Effector memory CD4-positive, alpha-beta T cell (primary cell): ENCODE measurements around the gene NHSL2.
"Not testable (repeated sequence)": the region's sequence is repeated elsewhere in the genome, so short reads cannot be mapped to it uniquely, and the experiment has no call there.

Experiments used
- DNase-seq, 3 donors: peaks; one replicate each; pipeline ENCODE4 v3.0.0-alpha.2; 2020
- H3K27ac ChIP-seq: 2 replicates; pipeline ENCODE4 v1.7.0; 2013; ENCODE audit warnings: mild to moderate bottlenecking, low read length, moderate library complexity; ENCODE audit not compliant: insufficient read depth, poor library complexity, severe bottlenecking
- H3K27me3 ChIP-seq: replicated peaks from 2 replicates; pipeline ENCODE4 v1.7.0; 2013; ENCODE audit warnings: mild to moderate bottlenecking, low read length; ENCODE audit not compliant: insufficient read depth, control insufficient read depth, poor library complexity, severe bottlenecking
- H3K36me3 ChIP-seq: 2 replicates; pipeline ENCODE4 v1.7.0; 2013; ENCODE audit warnings: mild to moderate bottlenecking, low read length, moderate library complexity; ENCODE audit not compliant: control insufficient read depth, insufficient read depth
- H3K4me1 ChIP-seq: 2 replicates; pipeline ENCODE4 v1.7.0; 2013; ENCODE audit warnings: low read length, mild to moderate bottlenecking; ENCODE audit not compliant: control insufficient read depth, insufficient read depth, poor library complexity, severe bottlenecking
- H3K4me3 ChIP-seq: 2 replicates; pipeline ENCODE4 v1.7.0; 2013; ENCODE audit warnings: low read length, low read depth, mild to moderate bottlenecking; ENCODE audit not compliant: insufficient read depth, poor library complexity, severe bottlenecking
- H3K9me3 ChIP-seq: 2 replicates; pipeline ENCODE4 v1.7.0; 2013; ENCODE audit warnings: mild to moderate bottlenecking, low read length, moderate library complexity; ENCODE audit not compliant: control insufficient read depth

NHSL2 gene

DNA sequence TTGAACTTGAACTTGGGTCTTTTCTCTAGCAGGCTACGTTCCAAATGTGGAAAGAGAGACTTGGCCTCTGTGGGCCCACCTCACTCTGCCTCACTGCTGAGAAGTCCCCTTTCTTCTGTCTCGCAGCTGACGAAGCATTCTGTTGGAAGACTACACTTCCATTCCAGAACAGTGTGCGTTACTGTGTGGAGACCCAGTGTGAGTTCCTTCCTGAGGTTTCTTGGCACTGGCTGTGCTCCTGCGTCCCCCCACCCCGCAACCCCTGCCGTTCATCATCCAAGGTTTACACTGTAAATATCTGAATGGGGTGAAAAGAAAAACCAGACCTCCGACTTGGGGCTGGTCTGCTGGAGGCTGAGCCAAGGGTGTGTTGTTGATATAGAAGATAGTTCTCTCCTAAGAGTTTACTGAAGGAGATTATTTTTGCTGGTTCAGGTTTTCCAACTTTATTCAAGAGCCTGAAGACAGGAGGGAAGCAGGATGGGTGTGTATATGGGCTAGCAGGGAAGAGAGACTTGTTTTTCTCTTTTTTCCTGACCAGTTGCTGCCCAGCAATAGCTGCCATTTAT, 34.7 kb downstream of the NHSL2 start:
- no peak for DNase-seq
- Histone ChIP-seq H3K36me3 (no peaks in the 10 kb centered on the region), H3K27me3 (no peaks in the 10 kb centered on the region), H3K4me1 (no peaks in the 10 kb centered on the region), H3K27ac (no peak overlapping the region), H3K4me3 (no peak overlapping the region), H3K9me3 (no peaks in the 10 kb centered on the region)

DNA sequence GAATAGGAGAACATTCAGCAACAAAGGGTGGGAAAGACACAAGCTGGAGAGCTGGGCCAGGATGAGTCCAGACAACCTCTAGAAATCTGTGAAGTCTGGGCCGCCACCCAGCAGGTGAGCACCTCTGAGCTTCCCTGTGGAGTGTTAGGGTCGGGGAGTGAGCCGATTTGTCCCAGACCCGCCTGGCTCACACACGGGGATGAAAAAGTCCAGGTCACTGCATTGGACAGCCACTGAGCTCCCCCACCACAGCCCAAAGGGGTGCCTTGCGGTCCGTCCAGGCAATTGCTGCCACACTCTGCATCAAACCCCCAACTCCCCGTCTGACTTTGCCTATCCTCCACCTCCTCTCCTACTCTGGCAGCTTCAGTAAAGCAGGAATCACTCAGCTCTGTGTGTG, 38.7 kb downstream of the NHSL2 start:
- H3K27ac ChIP-seq = no peak overlapping the region
- no peaks in the 10 kb centered on the region for H3K27me3 ChIP-seq
- no peak for DNase-seq
- no peak overlapping the region for H3K4me3 ChIP-seq
- no peaks in the 10 kb centered on the region for H3K4me1 ChIP-seq
- H3K36me3 ChIP-seq = no peaks in the 10 kb centered on the region
- no peaks in the 10 kb centered on the region for H3K9me3 ChIP-seq

GRCh38 chrX:71949844-71950445, 39.3 kb downstream of the NHSL2 start:
- Histone ChIP-seq H3K4me3 (no peak overlapping the region), H3K36me3 (no peaks in the 10 kb centered on the region), H3K27ac (no peak overlapping the region), H3K27me3 (no peaks in the 10 kb centered on the region), H3K4me1 (no peaks in the 10 kb centered on the region), H3K9me3 (no peaks in the 10 kb centered on the region)
- no peak for DNase-seq

DNA sequence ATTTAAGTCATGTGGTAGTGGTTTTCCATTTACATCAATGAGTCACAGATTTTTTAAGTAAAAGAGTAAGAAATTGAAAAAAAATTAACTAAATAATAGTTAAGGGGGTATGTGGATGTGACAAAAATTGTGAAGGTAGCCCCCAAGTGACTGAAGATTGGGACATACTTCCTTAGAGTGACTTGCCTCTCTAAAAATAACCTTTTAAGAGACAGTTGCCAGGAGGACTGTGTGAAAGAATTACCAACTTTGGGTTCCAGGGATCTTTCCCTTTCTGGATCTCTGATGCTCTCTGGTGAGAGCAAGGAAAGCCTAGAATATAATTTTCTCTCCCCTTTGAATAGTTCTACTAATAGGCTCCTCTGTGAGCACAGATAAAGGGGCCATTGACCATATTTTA, 42.7 kb downstream of the NHSL2 start:
- H3K4me3 ChIP-seq = no peak overlapping the region
- DNase-seq = no peak
- H3K36me3 ChIP-seq = no peaks in the 10 kb centered on the region
- H3K4me1 ChIP-seq = no peaks in the 10 kb centered on the region
- H3K9me3 ChIP-seq = no peaks in the 10 kb centered on the region
- no peak overlapping the region for H3K27ac ChIP-seq
- H3K27me3 ChIP-seq = no peaks in the 10 kb centered on the region

DNA sequence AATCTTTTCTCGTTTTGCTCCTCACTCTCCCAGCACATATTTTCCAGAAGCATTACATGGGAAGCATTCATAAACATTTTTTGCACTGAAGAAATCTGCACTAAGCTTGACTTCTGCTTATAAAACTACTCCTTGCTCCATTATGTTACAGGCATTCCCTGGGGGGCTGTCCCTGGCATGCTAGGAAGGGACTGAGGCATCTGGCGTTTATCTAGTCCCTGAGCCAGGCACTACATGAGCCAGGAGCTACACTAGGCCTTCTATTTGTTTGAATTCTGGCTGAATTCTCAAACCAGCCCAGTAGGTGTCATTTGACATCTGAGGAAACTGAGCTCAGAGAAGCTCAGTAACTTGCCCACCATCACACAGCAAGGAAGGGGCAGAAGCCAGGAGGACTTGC, 43.3 kb downstream of the NHSL2 start:
- Histone ChIP-seq H3K9me3 (no peaks in the 10 kb centered on the region), H3K27ac (no peak overlapping the region), H3K4me1 (no peaks in the 10 kb centered on the region), H3K27me3 (no peaks in the 10 kb centered on the region), H3K36me3 (no peaks in the 10 kb centered on the region), H3K4me3 (no peak overlapping the region)
- no peak for DNase-seq

- H3K27me3 ChIP-seq = no peaks in the 10 kb centered on the region
These were observed 43.8 kb downstream of the NHSL2 start for GRCh38 chrX:71954458-71954857.

GRCh38 chrX:71955530-71956120, 45.0 kb downstream of the NHSL2 start:
- Histone ChIP-seq H3K4me3 (no peak overlapping the region), H3K9me3 (no peaks in the 10 kb centered on the region), H3K27ac (no peak overlapping the region), H3K4me1 (no peaks in the 10 kb centered on the region), H3K27me3 (no peaks in the 10 kb centered on the region), H3K36me3 (no peaks in the 10 kb centered on the region)
- DNase-seq = no peak

More at GRCh38 chrX:71954458-71954857, 43.8 kb downstream of the NHSL2 start:
- Histone ChIP-seq H3K4me1 (no peaks in the 10 kb centered on the region), H3K27ac (no peak overlapping the region), H3K9me3 (no peaks in the 10 kb centered on the region), H3K36me3 (no peaks in the 10 kb centered on the region), H3K4me3 (no peak overlapping the region)
- DNase-seq = no peak

GRCh38 chrX:71958281-71958675, 47.6 kb downstream of the NHSL2 start:
- H3K4me3 ChIP-seq = no peak overlapping the region
- H3K4me1 ChIP-seq = no peaks in the 10 kb centered on the region
- DNase-seq = no peak
- H3K27ac ChIP-seq = no peak overlapping the region
- H3K36me3 ChIP-seq = no peaks in the 10 kb centered on the region
- no peaks in the 10 kb centered on the region for H3K9me3 ChIP-seq
- H3K27me3 ChIP-seq = no peaks in the 10 kb centered on the region

GRCh38 chrX:71964184-71964583, 53.5 kb downstream of the NHSL2 start:
- not testable (repeated sequence) for H3K27me3 ChIP-seq, H3K4me1 ChIP-seq, H3K36me3 ChIP-seq, H3K9me3 ChIP-seq, DNase-seq, H3K4me3 ChIP-seq, H3K27ac ChIP-seq

GRCh38 chrX:71974916-71975315, 64.3 kb downstream of the NHSL2 start:
- Histone ChIP-seq H3K27me3 (no peaks in the 10 kb centered on the region), H3K4me1 (no peaks in the 10 kb centered on the region), H3K9me3 (no peaks in the 10 kb centered on the region), H3K36me3 (no peaks in the 10 kb centered on the region), H3K27ac (no peak overlapping the region), H3K4me3 (no peak overlapping the region)
- DNase-seq = no peak
